ENCODE data around the gene APPL2.
"Not testable (repeated sequence)": the region's sequence is repeated elsewhere in the genome, so short reads cannot be mapped to it uniquely, and the experiment has no call there.

Gene APPL2

DNA sequence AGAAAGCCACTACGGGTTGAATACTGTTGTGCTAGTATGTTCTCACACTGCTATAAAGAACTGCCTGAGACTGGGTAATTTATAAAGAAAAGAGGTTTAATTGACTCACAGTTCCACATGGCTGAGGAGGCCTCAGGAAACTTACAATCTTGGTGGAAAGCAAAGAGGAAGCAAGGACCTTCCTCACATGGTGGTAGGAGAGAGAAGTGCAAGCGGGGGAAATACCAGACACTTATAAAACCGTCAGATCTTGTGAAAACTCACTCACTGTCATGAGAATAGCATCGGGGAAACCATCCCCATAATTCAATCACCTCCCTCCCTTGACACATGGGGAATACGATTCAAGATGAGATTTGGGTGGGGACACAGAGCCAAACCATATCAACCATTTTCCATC lies 20.5 kb upstream of the APPL2 start:
- not testable (repeated sequence) for DNase-seq

DNA sequence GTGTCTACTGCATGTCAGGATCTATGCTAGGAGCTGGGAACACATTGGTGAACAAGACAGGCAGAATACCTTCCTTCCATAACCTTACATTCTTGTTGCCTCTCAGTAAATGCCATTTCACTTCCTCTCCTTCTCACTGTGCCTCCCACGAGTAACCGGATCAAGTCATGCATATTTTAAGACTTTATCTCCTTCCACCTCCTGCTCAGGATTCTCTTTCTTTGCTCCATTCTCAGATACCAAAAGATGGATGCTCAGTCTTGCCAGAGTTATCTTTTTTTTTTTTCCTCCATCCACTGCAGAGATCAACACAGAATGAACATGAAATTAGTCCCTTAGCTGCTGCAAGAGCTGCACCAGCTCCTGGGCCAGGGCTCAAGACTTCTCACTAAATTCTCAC lies 20.0 kb upstream of the APPL2 start:
- DNase-seq, result no peak

DNA sequence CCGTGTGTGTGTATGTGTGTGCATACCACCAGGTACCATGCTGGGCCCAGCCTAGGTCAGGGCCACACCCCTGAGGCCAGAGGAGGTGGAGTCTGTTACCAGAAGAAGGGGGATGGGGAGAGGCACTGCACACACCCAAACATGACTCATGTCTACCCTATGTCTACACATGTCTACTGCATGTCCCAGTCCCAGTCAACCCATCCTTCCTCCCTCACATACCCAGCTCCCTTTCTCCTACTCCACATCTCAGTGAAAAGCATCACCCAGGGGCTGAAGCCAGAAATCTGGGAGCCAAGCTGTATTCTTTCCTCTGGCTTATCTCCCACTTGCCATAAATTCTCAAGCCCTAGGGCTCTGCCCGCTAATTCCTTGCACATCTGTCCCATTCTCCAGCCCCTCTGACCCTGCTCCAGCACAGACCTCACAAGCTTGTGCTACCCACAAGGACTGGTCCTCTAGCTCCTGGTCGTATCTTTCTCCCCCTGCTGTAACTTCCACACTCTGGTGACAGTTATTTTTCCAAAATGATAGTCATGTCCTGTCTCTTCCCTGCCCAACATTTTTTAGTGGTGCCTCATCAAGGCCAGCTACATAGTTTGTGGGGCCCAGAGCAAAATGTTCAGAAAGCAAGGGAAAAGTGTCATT lies 18.0 kb upstream of the APPL2 start:
- no peak for DNase-seq

DNA sequence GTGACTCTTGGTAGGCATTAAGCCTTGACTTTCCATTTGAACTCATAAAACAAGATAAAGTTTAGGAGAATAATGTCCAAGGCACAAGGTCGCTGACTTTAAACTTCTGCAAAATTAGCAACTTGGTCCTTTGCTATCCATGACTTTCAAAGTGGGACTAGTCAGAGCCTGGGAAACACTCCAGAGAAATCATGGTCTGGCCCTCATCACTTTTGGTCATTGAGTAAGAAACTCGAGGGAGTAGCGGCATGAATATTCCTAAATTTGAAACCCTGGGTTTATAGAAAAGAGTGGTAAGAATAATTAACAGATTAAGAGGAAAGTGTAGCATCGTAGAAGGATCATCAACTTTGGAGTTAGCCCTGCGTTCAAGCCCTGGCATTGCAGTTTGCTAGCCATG lies 16.9 kb upstream of the APPL2 start:
- DNase-seq, result no peak

DNA sequence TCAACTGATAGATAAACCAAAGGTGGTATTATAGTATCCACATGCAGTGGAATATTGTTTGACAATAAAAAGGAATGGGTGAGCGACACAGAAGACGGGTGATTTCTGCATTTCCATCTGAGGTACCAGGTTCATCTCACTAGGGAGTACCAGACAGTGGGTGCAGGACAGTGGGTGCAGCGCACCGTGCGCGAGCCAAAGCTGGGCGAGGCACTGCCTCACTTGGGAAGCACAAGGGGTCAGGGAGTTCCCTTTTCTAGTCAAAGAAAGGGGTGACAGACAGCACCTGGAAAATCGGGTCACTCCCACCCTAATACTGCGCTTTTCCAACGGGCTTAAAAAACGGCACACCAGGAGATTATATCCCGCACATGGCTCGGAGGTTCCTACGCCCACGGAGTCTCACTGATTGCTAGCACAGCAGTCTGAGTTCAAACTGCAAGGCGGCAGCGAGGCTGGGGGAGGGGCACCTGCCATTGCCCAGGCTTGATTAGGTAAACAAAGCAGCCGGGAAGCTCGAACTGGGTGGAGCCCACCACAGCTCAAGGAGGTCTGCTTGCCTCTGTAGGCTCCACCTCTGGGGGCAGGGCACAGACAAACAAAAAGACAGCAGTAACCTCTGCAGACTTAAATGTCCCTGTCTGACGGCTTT lies 9.9 kb upstream of the APPL2 start:
- DNase-seq, result not testable (repeated sequence)

DNA sequence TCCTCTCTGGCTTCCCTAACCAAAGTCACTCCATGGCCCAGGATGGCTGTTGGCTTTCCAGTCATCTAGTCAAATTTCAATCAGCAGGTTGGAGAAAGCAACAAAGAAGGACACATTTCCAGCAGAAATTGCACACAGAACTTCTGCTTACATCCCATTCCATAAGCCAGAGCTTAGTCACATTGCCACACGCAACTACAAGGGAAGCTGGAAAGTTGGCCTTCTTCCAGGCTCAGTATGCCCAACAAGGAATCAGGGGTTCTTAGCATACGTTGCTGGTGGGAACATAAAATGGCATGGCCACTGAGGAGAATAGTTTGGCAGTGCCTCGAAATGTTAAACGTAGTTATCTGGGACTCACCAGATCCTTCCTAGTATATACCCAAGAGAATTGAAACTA lies 9.3 kb upstream of the APPL2 start:
- no peak for DNase-seq

DNA sequence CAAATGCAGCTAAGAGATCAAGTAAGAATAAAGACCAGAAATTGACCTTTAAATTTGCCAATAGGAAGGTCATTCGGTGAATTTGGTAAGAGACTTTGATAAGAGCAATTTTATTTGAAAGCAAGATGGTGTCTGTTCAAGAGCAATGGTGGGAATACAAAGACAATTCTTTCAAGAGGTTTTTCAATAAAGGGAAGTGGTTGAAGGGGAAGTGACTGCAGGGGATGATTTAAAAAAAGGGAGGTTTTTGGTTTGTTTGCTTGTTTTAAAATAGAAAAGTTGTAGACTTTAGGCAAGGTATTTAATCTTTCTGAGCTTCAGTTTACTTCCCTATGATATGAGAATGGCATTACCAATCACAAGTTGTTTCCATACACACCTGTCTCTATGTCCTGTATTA lies 4.3 kb upstream of the APPL2 start:
- no peak for DNase-seq

DNA sequence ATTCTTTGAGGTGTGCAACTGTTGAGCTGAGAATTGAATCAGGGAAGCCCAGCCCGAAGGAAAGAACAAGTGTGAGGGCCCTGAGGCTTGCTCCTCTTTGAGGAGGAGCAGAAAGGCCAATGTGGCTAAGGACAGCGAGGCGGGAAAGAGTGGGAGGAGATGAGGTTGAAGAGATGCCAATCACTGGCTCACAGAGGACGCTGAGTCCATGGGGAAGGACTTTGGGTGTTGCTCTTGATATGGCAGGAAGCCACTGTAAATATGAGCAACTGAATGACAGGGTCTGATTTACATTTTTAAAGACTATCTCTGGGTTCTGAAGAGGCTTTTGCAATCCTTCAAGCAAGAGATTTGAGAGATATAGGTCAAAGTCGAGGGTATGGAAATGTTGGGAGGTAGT lies 3.3 kb upstream of the APPL2 start:
- no peak for DNase-seq

DNA sequence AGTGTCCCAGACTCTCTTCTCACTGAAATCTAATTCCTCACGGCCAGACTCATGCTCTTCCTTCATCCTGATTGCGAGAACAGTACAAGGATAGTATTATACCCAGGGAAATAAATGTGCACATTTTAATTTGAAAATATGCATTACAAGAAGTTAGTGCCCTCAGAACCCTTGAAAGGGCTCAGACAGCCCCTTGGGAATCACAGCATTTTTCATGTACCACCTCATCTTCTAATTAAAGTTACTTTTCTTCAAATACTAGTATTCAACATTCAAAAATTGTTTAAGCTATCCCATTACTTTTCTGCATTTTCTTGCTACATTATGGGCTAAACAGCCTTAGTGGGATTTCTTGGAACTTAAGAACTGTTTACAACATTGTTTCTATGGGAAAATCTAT lies 1.7 kb upstream of the APPL2 start:
- no peak for DNase-seq

DNA sequence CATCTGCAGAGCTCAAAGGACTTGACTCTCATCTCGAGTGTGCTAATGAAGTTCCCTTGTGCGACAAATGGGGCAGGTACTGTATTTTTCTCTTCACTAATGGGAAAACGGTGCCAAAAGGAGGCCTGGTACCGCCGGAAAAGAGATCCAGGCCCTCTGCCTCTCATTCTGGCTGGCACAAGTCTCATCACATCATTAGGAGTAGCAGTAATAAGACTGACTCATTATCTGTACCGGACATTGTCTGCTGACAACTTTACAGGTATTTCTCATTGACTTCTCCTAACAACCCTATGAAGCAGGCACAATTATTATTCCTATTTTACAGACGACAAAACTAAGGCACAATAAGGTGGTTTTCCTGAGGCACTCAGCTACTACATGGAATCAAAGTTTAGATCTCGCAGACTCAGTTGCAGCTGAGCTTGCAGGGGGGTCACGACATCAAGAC lies 668 bp downstream of the APPL2 start:
- DNase-seq, result peak; percentile 11

DNA sequence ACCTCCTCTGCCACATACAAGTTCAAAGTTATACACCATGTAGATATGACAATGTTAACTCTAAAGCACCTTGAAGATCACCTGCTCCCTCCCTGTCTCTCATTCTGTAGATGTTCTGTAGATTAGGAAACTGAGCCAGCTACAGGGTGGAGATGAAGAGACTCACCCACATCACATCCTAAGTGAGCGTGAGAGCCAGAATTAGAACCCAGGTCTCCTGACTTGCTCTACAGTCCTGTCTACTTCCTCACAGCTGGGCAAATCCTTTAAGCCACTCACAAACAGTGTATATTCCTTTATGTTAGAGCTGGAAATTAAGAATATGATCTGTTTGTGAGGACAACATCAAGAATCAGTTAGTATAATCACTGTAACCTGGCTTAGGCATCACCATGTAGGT lies 1.8 kb downstream of the APPL2 start:
- DNase-seq, result no peak

DNA sequence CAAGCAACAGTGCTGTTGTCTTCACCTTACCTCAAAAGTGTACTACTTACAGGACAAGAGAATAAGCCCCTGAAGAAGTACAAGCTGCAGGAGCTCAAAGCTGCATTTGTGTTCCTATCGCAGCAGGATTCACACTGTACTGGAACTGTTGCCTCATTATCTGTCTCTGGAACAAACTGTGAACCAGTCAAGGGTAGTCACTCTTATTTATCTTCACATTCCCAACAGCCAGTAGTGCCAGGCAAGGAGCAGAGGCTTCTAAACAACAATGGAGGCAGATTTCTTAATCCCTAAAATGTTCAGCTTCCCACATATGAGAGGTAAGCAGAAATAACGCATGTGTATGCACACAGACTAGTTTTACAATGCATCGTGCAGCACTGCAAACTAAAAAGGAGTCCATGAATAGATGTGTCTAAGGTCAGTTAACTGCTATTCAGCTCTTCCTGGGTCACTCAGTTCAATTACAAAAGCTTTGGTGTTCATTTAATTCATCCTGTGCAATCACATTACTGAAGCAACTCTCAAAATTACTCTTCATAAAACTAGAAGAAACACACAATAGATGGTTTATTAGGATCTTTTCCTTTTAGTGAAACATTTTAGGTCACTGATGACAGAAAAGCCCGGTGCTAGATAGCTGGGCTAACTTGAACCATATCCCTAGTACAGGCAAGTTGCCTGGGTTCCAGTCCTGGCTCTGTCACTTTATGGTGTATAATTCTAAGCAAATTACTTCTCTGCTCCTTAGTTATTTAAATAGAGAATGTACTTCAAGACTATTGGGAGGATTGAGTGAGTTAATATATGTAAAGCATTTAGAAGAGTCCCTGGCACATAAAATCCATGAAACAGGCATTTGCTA lies 2.7 kb downstream of the APPL2 start:
- no peak for DNase-seq

DNA sequence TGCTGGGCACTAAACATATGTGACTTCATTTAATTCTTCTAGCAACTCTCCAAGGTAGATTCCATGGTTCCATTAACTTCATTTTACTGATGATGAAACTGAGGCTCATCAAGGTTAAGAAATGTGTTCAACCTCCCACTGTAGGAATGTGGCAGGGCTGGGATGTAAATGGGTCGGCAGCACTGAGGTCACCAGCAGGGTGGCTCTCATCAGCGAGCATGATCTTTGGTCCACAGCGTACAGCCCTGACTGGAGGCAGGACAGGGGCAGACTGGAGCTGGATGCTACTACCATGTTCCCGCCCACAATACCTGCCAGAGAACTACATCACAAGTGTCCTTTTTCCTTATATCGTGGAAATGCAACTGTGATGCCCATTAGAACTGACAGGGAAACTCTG lies 4.6 kb downstream of the APPL2 start:
- no peak for DNase-seq

DNA sequence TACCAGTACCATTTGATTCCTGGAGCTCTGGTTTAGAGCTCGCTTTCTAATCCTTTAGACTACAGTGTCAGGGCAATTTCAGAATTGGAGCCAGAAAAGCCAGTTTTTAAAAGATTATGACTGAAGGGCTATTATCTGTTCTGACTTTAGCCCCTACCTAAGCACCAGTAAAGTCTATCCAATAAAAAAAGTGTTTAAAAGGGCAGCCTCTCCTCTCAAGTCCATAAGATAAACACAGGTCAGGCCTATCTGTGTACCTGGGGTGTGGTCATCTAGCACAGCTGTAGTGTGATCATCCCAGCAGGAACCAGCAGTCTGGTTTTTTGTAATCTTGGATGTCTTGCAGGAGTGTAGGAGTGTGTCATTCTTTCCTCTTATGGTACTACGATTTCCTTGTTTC lies 6.6 kb downstream of the APPL2 start:
- no peak for DNase-seq

DNA sequence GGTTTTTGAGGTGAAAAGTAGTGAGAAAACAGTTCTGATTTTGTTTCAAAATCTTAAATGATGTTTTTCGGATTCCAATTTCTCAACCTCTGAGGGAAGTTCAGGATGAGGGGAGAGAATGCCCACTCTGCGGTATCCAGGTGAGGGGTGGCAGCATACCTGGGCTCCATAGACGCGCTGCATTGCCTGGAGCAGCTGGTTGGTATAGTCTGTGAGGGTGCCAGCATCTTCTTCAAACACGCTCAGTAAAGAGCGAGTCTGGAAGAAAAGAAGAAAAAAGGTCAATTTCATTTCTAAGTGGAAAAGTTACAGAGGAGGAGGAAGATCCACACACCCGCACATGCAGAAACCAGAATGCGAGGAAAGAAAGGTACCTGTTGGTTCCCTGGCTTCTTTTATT lies 7.0 kb downstream of the APPL2 start:
- DNase-seq, result no peak

DNA sequence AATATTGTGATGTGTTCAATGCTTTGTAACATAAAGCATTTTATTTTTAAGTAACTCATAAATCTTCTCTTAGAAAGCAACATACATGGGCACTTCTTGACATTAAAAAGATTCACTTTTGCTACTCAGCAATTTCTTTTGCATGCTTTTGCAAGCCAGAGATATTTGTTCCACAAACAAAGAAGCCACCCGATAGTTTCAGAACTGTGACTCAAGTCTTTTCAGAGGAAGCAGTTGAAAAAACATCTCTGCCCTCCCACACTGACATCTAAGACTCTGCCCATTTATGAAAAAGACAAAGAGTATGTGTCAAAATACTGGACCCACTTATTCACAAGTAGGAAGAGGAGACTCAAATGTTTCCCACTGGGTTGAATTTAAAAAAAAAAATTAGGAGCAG lies 7.5 kb downstream of the APPL2 start:
- no peak for DNase-seq

DNA sequence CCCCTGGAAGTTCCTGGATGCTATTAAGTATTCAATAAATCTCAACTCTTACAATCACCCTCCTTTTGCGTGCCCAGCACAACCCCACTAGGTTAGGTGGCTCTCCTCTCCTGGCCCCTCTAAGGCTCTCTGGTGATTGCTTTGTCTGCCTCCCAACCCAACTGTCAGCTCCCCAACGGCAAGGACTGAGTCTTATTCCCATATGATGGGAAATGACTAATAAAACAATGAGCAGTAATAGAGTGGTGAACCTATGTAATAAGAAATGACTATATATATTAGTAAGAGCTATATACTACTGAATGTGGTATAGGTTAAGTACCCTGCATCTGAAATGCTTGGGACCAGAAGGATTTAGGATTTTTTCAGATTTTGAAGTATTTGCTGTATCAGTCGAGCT lies 8.1 kb downstream of the APPL2 start:
- no peak for DNase-seq

DNA sequence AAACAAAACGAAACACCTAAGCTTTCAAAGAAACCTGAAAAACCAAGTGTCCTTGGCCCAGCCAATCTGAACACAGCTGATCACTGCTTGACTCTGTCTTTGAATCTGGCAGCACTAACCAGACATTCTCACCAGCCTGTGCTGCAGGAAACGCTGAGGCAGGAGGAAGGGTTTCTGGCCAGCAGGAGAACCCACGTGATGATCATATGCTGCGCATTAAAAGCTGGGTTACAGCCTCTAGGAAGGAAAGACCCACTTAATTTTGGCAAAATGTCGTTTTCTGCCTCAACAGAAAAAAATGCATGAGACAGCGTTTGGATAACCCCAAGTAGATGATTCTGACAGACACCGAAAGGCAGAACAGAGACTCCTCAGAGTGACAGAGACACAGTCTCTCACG lies 9.8 kb downstream of the APPL2 start:
- DNase-seq, result peak; percentile 8

DNA sequence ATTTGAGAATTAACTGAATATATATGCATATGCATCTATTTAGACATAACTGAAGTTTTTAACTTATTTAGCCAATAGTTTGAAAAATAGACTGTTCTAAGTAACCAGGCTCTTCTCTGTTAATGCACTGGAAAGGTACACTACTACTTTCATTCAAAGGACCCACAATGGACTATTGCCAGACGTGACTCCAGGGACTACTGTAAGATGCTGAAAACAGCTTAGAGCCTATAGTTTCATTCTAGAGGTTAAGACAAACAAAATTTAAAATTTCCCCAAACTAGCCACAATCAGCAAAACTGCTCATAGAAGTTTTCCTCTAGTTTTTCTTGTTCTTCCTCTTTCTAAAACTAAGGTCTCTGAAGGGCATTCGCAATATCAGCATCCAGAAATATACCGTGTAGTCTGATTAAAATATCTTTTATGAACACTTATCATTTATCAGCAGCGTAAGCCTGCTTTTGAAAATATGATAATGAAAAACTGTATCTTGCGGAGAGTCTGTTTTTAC lies 10.4 kb downstream of the APPL2 start:
- DNase-seq, result no peak

DNA sequence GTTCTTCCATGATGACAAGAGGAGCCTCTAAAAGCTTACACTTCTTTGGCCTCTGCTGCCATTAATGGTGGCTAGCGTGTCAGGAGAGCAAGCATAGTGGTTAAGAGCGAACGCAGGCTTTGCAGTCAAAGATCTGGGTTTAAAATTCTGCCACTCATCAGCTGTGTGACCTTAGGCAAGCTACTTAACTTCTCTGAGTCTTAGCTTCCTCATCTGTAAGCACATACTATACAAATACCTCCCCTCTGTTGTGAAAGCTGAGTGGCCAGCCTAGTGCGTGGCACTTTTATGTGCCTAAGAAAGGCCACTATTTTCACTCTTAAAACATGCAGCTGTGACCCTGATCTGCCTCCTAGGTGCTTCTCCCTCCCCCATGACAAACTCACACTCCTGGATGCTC lies 11.6 kb downstream of the APPL2 start:
- DNase-seq, result no peak

DNA sequence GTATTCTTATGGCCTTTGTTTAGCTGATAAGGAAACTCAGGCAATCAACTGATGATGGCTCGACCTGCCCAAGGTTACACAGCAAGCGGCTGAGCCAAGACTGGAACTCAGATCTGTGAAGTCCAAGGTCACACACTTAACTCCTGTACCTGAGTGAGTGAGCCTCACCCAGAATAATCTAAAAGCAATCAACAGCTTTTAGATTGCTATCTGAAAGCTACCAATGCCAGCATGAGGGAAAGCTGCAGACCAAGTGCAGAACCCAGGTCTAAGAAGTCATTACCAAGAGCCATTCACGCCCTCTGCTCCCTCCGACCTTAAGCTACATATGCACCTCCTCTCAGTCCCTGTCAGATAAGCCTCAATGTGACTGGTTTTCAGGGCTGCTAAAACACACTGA lies 12.1 kb downstream of the APPL2 start:
- DNase-seq, result no peak

DNA sequence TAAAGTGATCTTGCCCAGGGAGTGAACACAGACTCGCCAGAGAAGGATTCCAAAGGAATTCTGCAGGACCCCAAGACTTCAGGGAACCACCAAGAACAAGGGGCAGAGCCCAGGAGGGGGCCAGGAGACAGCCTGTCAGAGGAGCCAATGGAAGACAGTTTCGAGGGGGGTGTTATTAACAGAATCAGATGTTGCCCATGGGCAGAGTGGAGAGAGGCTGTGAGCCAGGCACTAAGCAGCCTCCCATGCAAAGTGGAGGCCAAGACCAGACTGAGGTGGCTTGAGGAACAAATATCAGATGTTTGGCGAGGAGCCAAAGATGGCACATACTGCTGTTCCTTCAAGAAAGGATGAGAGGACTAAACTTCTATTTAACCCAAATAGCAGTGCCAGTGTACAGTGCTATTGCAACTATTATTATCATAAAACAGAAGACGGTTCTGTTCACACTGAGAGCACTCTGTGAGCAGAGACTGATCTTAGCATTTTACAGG lies 12.6 kb downstream of the APPL2 start:
- no peak for DNase-seq

DNA sequence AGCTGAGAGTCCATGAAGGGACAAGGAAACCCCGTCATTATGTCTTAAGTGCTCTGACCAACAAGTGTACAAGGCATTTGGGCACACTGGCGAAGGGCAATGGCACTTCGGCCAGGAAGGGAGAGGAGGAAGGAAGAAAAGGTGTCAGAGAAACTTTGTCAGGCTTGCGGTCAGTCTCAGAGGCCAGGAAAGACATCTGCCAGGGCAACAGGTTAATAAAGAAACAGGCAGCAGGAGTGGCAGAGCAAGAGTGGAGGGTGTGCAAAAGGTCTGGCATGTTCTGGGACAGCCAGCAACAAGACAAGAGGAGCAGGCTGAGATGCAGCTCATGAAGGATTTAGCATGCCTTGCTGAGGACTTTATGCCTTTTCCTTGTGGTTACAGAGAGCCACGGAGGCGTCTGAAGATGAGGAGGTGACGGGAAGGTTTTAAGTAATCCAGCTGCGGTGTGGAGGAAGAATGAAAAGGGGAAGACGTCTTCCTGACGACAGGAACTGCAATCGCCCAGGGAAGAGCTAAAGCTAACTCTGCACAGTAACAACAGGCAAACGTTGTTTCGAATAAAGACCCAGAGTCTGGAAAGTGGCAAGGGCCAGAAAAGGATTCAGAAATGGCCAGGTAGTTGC lies 13.1 kb downstream of the APPL2 start:
- DNase-seq, result no peak

All from CD4-positive, alpha-beta T cell treated with Interleukin-17A for 1 hour (primary cell).